Kidney (tissue), 14 donors: ENCODE measurements around the gene CAPZB. TPM values are rescaled to one million over a fixed set of nuclear protein-coding genes. Genes with fewer than 3 reads are reported as not detected.
A peak's percentile ranks its signal among the peaks of the same experiment; 100 is the strongest.

Experiments used
- DNase-seq, 5 donors: peaks; one replicate each; pipeline ENCODE4 v3.0.0-alpha.2; 2013 to 2020
- FAIRE-seq: peaks from 2 replicates; lab custom pipeline; 2012; peaks lifted over from hg19 to GRCh38; lab: Jason Lieb, UNC
- H3K27ac ChIP-seq, 2 donors: one replicate each; pipeline ENCODE4 v1.7.0; 2013; ENCODE audit warnings: low read depth in 2 of 2, low read length in 2 of 2, inconsistent platforms in 1 of 2
- H3K27me3 ChIP-seq: one replicate; pipeline ENCODE4 v1.7.1; 2013; ENCODE audit warnings: low read length, inconsistent platforms; ENCODE audit not compliant: control insufficient read depth, insufficient read depth
- H3K36me3 ChIP-seq, 3 donors: one replicate each; pipeline versions ENCODE4 v1.7.0 to v1.7.1; 2013; ENCODE audit warnings: low read length in 3 of 3, control low read depth in 1 of 3, inconsistent platforms in 1 of 3; ENCODE audit not compliant: insufficient read depth in 3 of 3, control insufficient read depth in 2 of 3
- H3K4me1 ChIP-seq, 3 donors: one replicate each; pipeline versions ENCODE4 v1.7.0 to v1.7.1; 2013; ENCODE audit warnings: low read length in 3 of 3, inconsistent platforms in 1 of 3, low read depth in 1 of 3; ENCODE audit not compliant: control insufficient read depth in 2 of 3, insufficient read depth in 2 of 3
- H3K4me3 ChIP-seq, 3 donors: one replicate each; pipeline versions ENCODE4 v1.7.0 to v1.8.1; 2013; ENCODE audit warnings: low read length in 3 of 3, control low read depth in 1 of 3, inconsistent platforms in 1 of 3
- H3K9ac ChIP-seq, 3 donors: one replicate each; pipeline versions ENCODE4 v1.7.0 to v1.7.1; 2013; ENCODE audit warnings: low read length in 3 of 3, control low read depth in 1 of 3, inconsistent platforms in 1 of 3
- H3K9me3 ChIP-seq, 3 donors: one replicate each; pipeline versions ENCODE4 v1.7.0 to v1.7.1; 2013; ENCODE audit warnings: low read length in 3 of 3, control low read depth in 1 of 3, inconsistent platforms in 1 of 3; ENCODE audit not compliant: control insufficient read depth in 2 of 3, insufficient read depth in 1 of 3
- intact Hi-C: fragments of 100-400 bp; cut with DNase I; formaldehyde crosslinking; loops from one replicate; pipeline ENCODE4 v1.11.1; 2022
- polyA plus RNA-seq: library from polyadenylated mRNA; stranded (reverse); fragments of 350-450 nt; fragmentation: Illumina TruSeq; extraction: RNeasy Lipid Tissue Mini Kit (QIAGEN cat#74804); gene quantifications from one replicate; pipeline ENCODE4 v1.2.3, GENCODE V29; 2014; ENCODE audit warnings: low read depth, low replicate concordance; ENCODE audit not compliant: insufficient read depth
- total RNA-seq: library from RNA; stranded (reverse); fragmentation: NEBNext Ultra II Directional; extraction: Animal tissue kit (Norgen Biotek cat#: 25700); gene quantifications from one replicate; pipeline ENCODE4 v1.2.1, GENCODE V29; 2021
- TF ChIP-seq, protein P1 (sequence below): IDR thresholded peaks from 3 replicates; pipeline ENCODE4 v1.5.1; 2012; ENCODE audit warnings: mild to moderate bottlenecking, moderate library complexity, borderline replicate concordance; ENCODE audit not compliant: insufficient read depth; ENCODE audit errors: extremely low read depth
- donor health status: control.
- donor health status: control.
- donor health status: control.
- donor health status: control.
- donor health status: control.
- donor health status: DM: yes; HTN: yes; CAD: no.
- donor health status: Normal renal cell carcinoma (clear cell type).

The CAPZB gene
- total and polyA plus RNA-seq, 2 donors from 2014 or later, result 253 to 265 TPM

DNA sequence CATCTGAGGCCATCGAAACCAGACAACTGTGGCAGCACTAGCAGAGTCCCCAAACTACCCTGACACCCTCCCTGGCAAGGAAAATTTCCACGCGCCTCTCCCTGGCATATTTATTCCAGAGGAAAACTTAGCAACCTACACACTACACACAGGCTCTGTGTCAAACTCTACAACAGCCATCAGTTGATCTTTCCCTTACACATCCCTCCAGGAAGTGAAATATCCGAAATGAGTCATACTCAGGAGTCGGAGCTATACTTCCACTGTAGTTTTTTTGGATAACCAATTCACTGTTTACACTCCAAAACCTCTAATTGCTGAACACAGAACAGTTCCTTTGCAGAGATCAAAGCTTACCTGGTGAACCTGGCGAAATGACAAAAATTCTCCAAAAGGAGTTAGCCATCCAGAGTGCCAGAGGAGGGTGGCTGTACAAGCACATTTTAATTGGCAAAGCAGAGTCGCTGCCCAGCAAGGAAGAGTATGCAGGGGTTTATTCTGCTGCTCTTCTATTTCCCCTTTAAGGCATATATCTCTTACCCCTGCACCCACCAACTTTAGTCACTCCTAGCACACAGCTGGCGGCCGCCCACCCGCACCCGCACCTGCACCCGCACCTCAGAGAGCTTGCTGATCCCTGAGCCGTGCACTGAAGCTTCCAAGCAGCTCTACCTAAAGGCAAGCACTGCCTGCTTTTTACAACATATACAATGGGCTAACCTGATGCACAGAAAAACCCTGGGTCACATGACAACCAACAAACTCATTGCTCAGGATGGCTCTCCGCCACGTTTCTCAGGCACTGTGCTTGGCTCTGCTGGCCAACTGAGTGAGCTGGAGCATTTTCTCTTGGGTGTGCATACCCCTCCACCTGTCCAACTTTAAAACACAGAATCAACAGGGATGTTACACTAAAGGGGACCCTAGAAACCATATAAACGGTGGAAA, 54.9 kb downstream of the CAPZB start:
- Histone ChIP-seq H3K36me3 (no peaks in the 10 kb centered on the region), H3K9me3 (no peaks in the 10 kb centered on the region), H3K4me1 (peaks cover 0 to 40% (median 29%) of the 10 kb centered on the region in 3 donors), H3K27me3 (no peaks in the 10 kb centered on the region), H3K9ac (no peak overlapping the region), H3K4me3 (no peak overlapping the region), H3K27ac (peak overlapping the region; percentile 10 to 71)
- DNase-seq (no peak), FAIRE-seq (no peak)
- intact Hi-C loops, result no loop called here
- TF ChIP-seq, protein P1, sequence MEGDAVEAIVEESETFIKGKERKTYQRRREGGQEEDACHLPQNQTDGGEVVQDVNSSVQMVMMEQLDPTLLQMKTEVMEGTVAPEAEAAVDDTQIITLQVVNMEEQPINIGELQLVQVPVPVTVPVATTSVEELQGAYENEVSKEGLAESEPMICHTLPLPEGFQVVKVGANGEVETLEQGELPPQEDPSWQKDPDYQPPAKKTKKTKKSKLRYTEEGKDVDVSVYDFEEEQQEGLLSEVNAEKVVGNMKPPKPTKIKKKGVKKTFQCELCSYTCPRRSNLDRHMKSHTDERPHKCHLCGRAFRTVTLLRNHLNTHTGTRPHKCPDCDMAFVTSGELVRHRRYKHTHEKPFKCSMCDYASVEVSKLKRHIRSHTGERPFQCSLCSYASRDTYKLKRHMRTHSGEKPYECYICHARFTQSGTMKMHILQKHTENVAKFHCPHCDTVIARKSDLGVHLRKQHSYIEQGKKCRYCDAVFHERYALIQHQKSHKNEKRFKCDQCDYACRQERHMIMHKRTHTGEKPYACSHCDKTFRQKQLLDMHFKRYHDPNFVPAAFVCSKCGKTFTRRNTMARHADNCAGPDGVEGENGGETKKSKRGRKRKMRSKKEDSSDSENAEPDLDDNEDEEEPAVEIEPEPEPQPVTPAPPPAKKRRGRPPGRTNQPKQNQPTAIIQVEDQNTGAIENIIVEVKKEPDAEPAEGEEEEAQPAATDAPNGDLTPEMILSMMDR, result no peak

GRCh38 chr1:19429611-19430010, 55.7 kb downstream of the CAPZB start:
- H3K4me1 ChIP-seq, result peaks cover 0 to 47% (median 31%) of the 10 kb centered on the region in 3 donors
- H3K4me3 ChIP-seq, result no peak overlapping the region
- no peak overlapping the region for H3K9ac ChIP-seq
- intact Hi-C loops, result no loop called here
- H3K36me3 ChIP-seq, result no peaks in the 10 kb centered on the region
- TF ChIP-seq, protein P1, result no peak
- DNase-seq (peak in 2 of 5 donors; percentile 72 to 76), FAIRE-seq (no peak)
- no peaks in the 10 kb centered on the region for H3K9me3 ChIP-seq
- H3K27ac ChIP-seq, result peak overlapping the region; percentile 10 to 71
- H3K27me3 ChIP-seq, result no peaks in the 10 kb centered on the region

DNA sequence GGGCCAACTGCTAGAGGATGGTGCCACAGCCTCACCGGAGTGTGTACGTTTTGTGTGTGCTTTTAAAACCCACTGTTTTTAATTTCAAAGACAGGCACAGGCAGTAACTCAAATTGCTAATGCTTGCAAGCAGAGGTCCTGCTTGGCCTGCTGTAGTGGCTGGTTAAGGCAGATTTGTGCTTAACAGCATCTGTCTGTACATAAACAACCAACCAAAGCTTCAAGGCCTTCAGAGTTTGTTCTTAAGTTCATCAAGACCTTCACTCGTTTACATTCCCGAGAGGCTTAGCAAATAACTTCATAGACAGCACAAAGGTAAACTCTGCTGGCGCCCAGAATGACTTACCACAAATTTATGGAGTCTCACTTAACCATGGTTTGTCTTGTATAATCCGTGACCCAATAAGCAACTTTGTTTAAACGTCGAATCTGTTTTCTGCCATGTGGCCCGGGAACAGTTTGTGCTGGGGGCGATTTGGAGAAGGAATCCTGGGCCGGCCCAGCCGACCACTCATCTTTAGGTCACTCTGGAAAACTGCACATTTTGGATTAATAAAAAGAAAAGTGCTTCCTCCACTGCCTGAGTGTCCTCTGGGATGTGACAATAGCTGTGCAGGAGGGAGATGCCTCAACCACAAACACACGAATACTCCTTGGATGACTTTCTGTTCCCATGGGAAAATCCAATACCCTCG, 58.1 kb downstream of the CAPZB start:
- intact Hi-C loops, result no loop called here
- TF ChIP-seq, protein P1, result no peak
- DNase-seq, result peak in 1 of 5 donors; percentile 31
- Histone ChIP-seq H3K9me3 (no peaks in the 10 kb centered on the region), H3K27ac (peak overlapping the region; percentile 59 to 66), H3K4me3 (no peak overlapping the region), H3K36me3 (no peaks in the 10 kb centered on the region), H3K27me3 (no peaks in the 10 kb centered on the region), H3K4me1 (peaks cover 0 to 44% (median 28%) of the 10 kb centered on the region in 3 donors), H3K9ac (no peak overlapping the region)
- FAIRE-seq, result no peak
